Large intestine (tissue), 3 donors: ENCODE measurements around the gene HYAL1. TPM values are rescaled to one million over a fixed set of nuclear protein-coding genes. Genes with fewer than 3 reads are reported as not detected.

Experiments used
- DNase-seq, 2 donors: peaks; one replicate each; pipeline versions ENCODE4 v3.0.0 to v3.0.0-alpha.2; 2013
- H3K27ac ChIP-seq: one replicate; pipeline ENCODE4 v1.5.1; 2013; ENCODE audit warnings: low read length
- H3K27me3 ChIP-seq: 2 replicates; pipeline ENCODE4 v1.6.1; 2013; ENCODE audit warnings: low read length; ENCODE audit not compliant: control insufficient read depth, insufficient read depth
- H3K36me3 ChIP-seq: 2 replicates; pipeline ENCODE4 v1.6.1; 2013; ENCODE audit warnings: low read length; ENCODE audit not compliant: control insufficient read depth, insufficient read depth
- H3K4me1 ChIP-seq: one replicate; pipeline ENCODE4 v1.6.1; 2013; ENCODE audit warnings: low read length; ENCODE audit not compliant: control insufficient read depth, insufficient read depth
- H3K4me3 ChIP-seq: one replicate; pipeline ENCODE4 v1.5.1; 2013; ENCODE audit warnings: low read length
- H3K9me3 ChIP-seq: one replicate; pipeline ENCODE4 v1.6.1; 2013; ENCODE audit warnings: mild to moderate bottlenecking, low read depth, low read length, moderate library complexity; ENCODE audit not compliant: control insufficient read depth
- WGBS: methylation state at CpG from one replicate; pipeline ENCODE4 v1.1.5; 2013; ENCODE audit warnings: low lambda C conversion rate; ENCODE audit not compliant: insufficient coverage; 5-methylcytosine and 5-hydroxymethylcytosine counted together
- polyA plus RNA-seq: library from polyadenylated mRNA; unstranded; fragments of 120-200 nt; gene quantifications from one replicate; pipeline ENCODE4 v1.2.1, GENCODE V29; 2013

Gene HYAL1
- polyA plus RNA-seq, 1 donor, result 2.1 TPM

DNA sequence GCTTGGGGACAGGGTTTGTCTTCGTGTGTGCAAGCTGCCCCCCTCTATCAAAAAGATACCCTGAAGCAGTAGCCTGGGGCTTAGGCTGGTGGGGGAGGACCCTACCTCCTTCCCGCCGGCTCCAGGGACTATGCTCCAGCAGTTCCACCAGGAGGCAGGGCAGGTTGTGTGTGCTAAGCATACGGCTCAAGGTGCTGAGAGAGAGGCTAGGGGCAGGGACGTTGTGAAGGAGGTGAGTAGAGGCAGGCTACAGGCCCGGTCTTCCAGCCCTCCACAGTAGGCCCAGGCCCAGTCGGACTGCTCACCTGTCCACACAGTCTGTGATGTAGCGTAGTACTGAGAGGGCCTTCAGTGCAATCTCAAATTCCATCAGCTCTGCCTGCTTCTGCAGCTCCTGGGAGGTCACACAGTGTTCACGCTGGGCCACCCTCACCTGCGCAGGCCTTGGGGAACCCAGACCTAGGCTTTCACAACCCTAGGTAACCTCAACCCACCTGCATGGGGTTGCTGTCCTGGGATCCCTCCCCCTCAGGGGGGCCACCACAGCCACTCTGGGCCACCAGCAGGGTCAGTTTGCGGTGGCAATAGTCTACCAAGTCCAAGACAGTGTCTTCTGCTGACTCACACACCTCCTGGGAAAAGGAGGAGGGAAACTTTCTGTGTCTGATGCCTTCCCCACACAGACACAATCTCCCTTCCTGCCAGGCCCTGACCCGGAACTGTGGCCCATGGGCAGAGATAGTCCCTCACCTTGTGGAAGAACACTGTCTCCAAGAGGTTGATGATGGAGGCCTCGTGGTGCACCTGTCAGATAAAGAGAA is 39.6 kb upstream of the HYAL1 start:
- no peak for DNase-seq
- no peak overlapping the region for H3K4me3 ChIP-seq
- peaks cover 13% of the 10 kb centered on the region for H3K4me1 ChIP-seq
- peaks cover 7% of the 10 kb centered on the region for H3K36me3 ChIP-seq
- H3K27ac ChIP-seq, result no peak overlapping the region
- peaks cover 20% of the 10 kb centered on the region for H3K27me3 ChIP-seq
- peaks cover 3% of the 10 kb centered on the region for H3K9me3 ChIP-seq
- no CpG with 5 or more reads among the region's 13 CpGs for WGBS

DNA sequence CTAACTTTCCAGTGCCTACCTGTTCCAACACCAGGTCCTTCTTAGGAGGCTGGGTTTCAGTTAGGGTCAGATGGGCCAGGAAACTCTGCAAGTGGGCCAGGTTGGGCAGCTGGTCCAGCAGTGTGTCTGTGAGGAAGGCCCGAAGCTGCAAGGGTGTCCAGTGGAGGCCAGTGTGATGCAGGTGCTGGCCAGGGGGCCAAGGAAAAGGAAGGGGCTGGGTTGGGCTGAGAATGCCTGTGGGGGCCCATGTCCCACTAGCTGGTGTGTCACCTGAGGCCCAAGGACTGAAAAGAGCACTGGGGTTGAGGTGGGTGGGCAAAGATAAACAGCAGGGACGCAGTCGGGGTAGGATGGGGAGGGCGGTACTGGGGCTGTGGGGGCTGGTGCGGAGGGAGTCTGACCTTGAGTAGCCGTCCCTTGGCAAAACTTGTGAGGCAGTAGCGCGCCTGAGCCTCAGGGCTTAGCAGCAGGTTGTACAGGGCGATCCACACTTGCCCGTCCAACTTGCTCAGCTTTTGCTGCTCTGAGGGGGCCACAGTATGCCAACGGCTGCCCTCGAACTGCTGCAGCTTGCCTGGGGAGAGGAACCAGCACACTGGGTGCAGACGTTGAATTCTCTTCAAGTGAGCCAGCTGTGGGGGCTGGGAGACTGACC is 38.7 kb upstream of the HYAL1 start:
- no peak overlapping the region for H3K4me3 ChIP-seq
- WGBS, result no CpG with 5 or more reads among the region's 13 CpGs
- peaks cover 6% of the 10 kb centered on the region for H3K9me3 ChIP-seq
- no peak for DNase-seq
- H3K27ac ChIP-seq, result no peak overlapping the region
- H3K4me1 ChIP-seq, result peaks cover 19% of the 10 kb centered on the region
- no peaks in the 10 kb centered on the region for H3K36me3 ChIP-seq
- H3K27me3 ChIP-seq, result peaks cover 20% of the 10 kb centered on the region

DNA sequence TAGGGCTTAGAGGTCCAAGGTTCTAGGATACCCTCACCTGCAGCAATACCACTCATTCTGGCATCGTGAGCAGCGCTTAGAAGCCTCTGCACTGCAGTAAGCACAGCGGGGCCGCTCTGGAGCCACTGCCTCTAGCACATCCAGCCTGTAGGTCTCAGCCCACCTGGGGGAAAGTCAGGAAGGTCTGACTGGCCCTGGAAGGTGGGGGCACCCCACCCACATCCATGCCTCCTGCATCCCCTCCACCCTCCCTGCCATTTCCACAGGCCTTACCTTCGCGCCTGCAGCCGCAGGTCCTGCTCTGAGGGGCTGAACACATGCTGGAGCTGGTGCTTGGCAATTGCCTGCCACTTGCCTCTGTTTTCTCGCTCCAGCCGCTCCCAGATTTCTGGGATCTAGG is 38.2 kb upstream of the HYAL1 start:
- H3K36me3 ChIP-seq, result no peaks in the 10 kb centered on the region
- no peak for DNase-seq
- peaks cover 19% of the 10 kb centered on the region for H3K4me1 ChIP-seq
- H3K27ac ChIP-seq, result no peak overlapping the region
- peak overlapping the region; percentile 27 for H3K4me3 ChIP-seq
- WGBS, result no CpG with 5 or more reads among the region's 9 CpGs
- peaks cover 6% of the 10 kb centered on the region for H3K9me3 ChIP-seq
- peaks cover 20% of the 10 kb centered on the region for H3K27me3 ChIP-seq

DNA sequence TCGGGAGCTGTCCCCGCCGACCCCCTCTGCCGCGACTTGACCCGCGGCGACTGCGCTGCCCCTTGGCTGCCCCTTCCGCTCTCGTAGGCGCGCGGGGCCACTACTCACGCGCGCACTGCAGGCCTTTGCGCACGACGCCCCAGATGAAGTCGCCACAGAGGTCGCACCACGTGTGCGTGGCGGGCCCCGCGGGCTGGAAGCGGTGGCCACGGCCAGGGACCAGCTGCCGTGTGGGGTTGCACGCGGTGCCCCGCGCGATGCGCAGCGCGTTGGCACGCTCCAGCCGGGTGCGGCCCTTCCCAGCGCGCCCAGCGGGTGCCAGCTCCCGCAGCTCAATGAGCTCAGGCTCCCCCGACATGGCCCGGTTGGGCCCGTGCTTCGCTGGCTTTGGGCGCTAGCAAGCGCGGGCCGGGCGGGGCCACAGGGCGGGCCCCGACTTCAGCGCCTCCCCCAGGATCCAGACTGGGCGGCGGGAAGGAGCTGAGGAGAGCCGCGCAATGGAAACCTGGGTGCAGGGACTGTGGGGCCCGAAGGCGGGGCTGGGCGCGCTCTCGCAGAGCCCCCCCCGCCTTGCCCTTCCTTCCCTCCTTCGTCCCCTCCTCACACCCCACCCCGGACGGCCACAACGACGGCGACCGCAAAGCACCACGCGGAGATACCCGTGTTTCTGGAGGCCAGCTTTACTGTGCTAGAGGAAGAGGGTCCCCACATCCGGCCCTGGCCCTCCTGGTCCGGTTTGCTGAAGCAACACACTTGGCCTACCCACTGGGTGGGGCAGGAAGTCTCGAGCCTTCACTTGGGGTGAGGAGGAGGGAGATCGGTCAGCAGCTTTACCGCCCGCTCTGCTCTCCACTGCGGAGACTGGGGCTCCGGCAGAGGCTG is 37.3 kb upstream of the HYAL1 start, which contains the start of gene RASSF1:
RASSF1 (minus strand) TSS at position 389 of the 882 bp plus-strand sequence; CDS start at position 358, 31 bp downstream.
- H3K4me1 ChIP-seq, result peaks cover 23% of the 10 kb centered on the region
- no CpG with 5 or more reads among the region's 85 CpGs for WGBS
- H3K27ac ChIP-seq, result no peak within 1 kb of the TSS
- no peaks in the 10 kb centered on the region for H3K36me3 ChIP-seq
- DNase-seq, result peak in 1 of 2 donors; percentile 63
- H3K9me3 ChIP-seq, result peaks cover 6% of the 10 kb centered on the region
- peak within 1 kb of the TSS; percentile 27 for H3K4me3 ChIP-seq
- H3K27me3 ChIP-seq, result peaks cover 20% of the 10 kb centered on the region

DNA sequence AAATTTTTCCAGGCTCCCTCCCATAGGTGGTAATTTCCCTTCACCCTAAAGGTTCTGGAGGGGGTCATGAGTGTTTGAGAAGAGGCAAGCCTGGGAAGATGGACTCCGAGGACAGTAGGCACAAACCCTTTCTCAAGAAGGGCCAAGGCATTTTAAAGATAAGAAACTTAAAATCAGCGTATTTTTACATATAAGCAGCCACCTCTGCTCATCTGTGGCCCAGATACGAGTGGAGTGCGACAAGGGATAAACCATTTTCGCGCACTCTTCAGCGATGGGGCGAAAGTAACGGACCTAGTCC is 36.7 kb upstream of the HYAL1 start:
- Histone ChIP-seq H3K9me3 (peaks cover 6% of the 10 kb centered on the region), H3K4me3 (peak overlapping the region; percentile 27), H3K27ac (no peak overlapping the region), H3K27me3 (peaks cover 20% of the 10 kb centered on the region), H3K4me1 (peaks cover 23% of the 10 kb centered on the region), H3K36me3 (no peaks in the 10 kb centered on the region)
- no CpG with 5 or more reads among the region's 9 CpGs for WGBS
- no peak for DNase-seq

DNA sequence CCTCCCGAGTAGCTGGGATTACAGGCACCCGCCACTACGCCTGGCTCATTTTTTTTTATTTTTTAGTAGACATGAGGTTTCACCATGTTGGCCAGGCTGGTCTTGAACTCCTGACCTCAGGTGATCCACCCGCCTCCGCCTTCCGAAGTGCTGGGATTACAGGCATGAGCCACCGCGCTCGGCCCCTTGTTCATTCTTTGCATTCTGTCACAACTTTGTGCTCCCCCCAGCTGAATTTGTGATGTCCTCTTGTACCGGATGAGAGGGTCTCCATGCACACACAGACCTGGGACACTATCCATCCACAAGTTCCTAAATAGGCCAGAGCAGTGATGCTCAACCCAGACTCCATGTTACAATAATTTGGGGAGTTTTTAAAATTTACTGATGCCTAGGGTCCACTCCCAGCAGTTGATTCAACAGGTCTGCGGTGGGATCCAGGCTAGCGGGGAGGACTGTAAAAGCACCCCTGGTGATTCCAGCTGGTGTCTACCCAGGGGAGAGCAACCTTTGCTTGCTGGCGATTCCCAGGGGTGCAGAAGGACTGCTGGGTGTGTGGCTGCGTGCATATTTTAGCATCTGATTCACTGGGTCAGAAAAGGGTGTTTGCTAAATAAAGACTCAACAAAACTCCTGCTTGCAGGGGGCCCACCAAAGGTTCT is 36.2 kb upstream of the HYAL1 start:
- peak overlapping the region; percentile 27 for H3K4me3 ChIP-seq
- WGBS, result 100% methylated on average over 3 of the region's 14 CpGs
- H3K27ac ChIP-seq, result no peak overlapping the region

DNA sequence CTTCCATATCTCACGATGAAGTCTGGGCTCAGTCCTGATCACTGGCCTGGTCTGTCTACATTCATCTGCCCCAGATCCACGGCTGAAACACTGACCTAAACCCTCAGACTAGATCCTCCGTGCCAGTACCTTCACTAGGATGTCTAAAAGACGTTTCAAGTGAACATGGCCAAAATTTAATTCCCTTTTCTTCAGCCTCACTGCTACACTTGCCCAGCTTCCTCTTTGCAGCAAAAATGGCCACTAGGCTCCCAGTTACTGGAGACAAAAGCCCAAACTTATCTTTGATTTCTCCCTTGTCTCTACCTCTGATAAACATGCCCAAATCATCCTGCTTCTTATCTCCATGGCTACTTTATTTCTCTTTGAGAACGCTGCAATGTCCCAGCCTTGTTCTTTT is 35.6 kb upstream of the HYAL1 start:
- Histone ChIP-seq H3K4me3 (no peak overlapping the region), H3K9me3 (peaks cover 6% of the 10 kb centered on the region), H3K27me3 (peaks cover 20% of the 10 kb centered on the region), H3K27ac (peak overlapping the region; percentile 26), H3K4me1 (peaks cover 28% of the 10 kb centered on the region), H3K36me3 (no peaks in the 10 kb centered on the region)
- no CpG with 5 or more reads among the region's 5 CpGs for WGBS
- DNase-seq, result no peak

More for the DNA sequence above, 36.2 kb upstream of the HYAL1 start:
- Histone ChIP-seq H3K27me3 (peaks cover 20% of the 10 kb centered on the region), H3K36me3 (no peaks in the 10 kb centered on the region), H3K4me1 (peaks cover 22% of the 10 kb centered on the region), H3K9me3 (peaks cover 6% of the 10 kb centered on the region)
- DNase-seq, result no peak

DNA sequence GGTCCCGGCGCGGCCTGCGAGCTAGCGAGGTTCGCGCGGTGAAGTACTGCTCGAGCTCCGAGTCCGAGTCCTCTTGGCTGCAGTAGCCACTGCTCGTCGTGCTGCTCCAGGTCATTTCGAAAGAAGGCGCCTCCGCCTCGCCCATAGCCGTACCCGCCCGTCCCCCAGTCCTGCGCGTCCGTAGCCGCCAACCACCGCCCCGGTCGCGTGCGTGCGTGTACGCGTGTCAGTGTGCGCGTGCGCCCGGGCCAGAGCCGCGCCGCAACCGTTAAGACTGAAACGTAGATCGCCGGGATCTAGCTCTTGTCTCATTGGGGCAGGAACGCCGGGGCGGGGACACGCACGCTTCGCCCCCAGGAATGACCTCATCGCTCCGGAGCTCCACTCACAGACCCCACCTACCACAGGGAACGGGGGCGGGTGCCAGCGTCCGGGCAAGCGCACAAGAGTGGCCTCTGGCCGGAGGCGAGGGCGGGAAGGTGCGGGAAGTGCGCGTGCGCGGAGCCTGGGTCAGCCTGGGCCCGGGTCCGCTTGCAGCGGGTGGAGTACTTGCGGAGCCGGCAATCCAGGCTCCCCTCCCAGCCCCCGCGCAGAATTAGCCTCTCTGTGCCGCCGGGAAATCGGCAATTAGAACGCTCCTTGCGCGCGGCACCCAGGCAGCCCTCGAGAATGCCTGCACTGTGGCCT is 33.9 kb upstream of the HYAL1 start:
- no CpG with 5 or more reads among the region's 79 CpGs for WGBS
- H3K9me3 ChIP-seq, result peaks cover 6% of the 10 kb centered on the region
- peak overlapping the region; percentile 93 for H3K27ac ChIP-seq
- peak overlapping the region; percentile 68 for H3K4me3 ChIP-seq
- H3K36me3 ChIP-seq, result no peaks in the 10 kb centered on the region
- H3K4me1 ChIP-seq, result peaks cover 30% of the 10 kb centered on the region
- DNase-seq, result peak; percentile 99 to 100
- peaks cover 20% of the 10 kb centered on the region for H3K27me3 ChIP-seq

DNA sequence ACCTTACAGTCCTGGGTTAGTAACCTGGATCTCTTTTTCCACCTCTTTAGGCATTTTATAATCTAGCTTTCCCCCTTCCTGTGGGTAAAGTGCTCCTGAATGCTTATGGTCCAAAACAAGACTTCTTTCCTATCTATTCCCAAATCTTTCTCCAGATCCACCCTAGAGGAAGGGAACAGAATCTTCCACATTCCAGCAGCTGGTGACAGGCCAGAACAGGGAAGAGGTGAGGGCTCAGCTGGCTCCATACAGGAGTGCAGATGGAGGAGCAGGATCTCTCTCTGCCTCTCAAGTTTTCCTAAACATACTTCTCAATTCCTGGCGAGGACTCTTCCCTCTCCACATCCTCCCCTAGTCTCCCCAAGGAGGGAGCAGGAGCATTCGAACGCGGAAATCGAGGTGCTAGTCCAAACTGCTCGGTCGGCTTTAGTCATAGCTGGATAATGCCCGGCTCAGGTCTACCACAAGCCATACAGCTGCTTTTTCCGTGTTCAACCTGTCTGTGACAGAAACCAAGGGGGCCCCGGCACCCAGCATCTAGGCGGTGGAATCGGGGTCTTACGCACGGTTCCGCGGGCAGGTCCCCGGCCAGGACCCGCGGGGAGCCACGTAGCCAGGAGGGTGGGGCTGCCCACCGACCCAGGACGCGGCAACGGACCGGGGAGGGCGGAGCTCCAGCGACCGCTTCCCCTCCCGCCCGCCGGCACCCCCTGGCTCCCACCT is 33.2 kb upstream of the HYAL1 start:
- DNase-seq, result no peak
- WGBS, result no CpG with 5 or more reads among the region's 31 CpGs
- peaks cover 6% of the 10 kb centered on the region for H3K9me3 ChIP-seq
- peaks cover 30% of the 10 kb centered on the region for H3K4me1 ChIP-seq
- peaks cover 18% of the 10 kb centered on the region for H3K27me3 ChIP-seq
- peaks cover 7% of the 10 kb centered on the region for H3K36me3 ChIP-seq
- peak overlapping the region; percentile 68 for H3K4me3 ChIP-seq
- H3K27ac ChIP-seq, result peak overlapping the region; percentile 93
